Measurements from ENCODE around the gene RGS9.

- TF ChIP-seq CTCF (IDR thresholded peaks at IDR 0.05 in 8 of 11, conservative IDR thresholded peaks at IDR 0.05 in 3 of 11) (no peak), POLR2AphosphoS5 (IDR thresholded peaks at IDR 0.05) (no peak), POLR2A (IDR thresholded peaks at IDR 0.05) (no peak)
Measured at GRCh38 chr17:65099475-65099874, 37.7 kb upstream of the RGS9 start.

All from spleen (tissue), 7 donors.